Middle frontal gyrus (tissue), 1 donor: ENCODE measurements around the gene FBN3.

Experiments used
- DNase-seq: peaks from one replicate; pipeline ENCODE4 v3.0.0-alpha.2; 2015; ENCODE audit warnings: low spot score; ENCODE audit errors: extremely low spot score

Gene FBN3

GRCh38 chr19:8022275-8022674 lies 127.1 kb downstream of the FBN3 start:
- no peak for DNase-seq

DNA sequence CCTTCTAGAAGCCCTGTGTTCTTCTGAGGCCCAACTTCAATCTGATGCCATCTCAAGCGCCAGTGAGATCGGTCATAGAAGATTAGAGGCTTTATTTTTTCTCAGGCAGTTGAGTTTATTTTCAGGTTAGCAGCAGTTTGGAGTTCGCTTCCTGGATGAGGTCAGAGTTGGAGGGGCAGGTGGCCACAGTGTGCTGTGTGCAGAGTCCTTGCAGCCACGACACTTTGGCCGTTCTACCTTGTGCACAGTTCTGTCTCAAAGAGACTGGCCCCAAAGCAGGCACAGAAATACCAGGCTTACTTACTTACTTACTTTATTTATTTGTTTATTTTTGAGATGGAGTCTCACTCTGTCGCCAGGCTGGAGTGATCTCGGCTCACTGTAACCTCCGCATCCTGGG lies 128.0 kb downstream of the FBN3 start:
- DNase-seq: no peak

DNA sequence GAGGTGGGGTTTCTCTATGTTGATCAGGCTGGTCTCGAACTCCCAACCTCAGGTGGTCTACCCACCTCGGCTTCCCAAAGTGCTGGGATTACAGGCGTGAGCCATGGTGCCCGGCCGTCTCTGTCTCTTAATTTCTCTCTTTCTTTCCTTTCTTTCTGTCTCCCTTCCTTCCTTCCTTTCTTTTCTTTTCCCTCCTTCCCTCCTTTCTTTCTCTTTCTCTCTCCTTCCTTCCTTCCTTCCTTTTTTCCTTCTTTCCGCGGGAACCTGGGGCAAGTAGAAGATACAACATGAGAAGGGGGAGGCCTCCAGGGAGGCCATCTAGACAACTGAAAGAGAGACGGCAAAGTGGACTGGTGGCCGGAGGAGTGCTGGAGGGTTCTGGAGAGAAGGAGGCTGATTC lies 128.7 kb downstream of the FBN3 start:
- DNase-seq: no peak

DNA sequence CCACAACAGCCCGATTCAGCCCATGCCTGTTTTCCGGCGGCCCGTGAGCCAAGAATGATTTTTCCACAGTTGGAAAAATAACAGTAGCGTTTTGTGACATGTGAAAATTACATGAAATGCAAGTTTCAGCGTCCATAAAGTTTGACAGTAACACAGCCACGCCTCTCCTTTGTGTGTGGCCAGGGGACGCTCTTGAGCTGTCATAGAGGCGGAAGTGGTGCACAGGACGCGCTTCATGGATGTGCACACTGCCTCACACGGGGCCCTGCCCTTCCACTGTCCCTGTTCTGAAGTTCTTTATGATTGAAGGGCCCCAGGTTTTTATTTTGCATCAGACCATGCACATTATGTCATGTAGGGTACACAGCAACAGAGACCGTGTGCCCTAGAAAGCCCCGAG lies 131.6 kb downstream of the FBN3 start:
- DNase-seq: no peak
